Activated naive CD4-positive, alpha-beta T cell (primary cell): ENCODE data around the gene RPN2.

Experiments used
- DNase-seq, 4 experiments: peaks; one replicate each; lab custom pipeline; 2025; lab: John Stamatoyannopoulos, UW

The RPN2 gene

GRCh38 chr20:37266940-37267666, 88.0 kb downstream of the RPN2 start:
- DNase-seq = no peak

- DNase-seq = no peak
These were observed 88.7 kb downstream of the RPN2 start for GRCh38 chr20:37267667-37268313.

GRCh38 chr20:37270576-37271420, 91.7 kb downstream of the RPN2 start:
- no peak for DNase-seq

- no peak for DNase-seq
These were observed 92.3 kb downstream of the RPN2 start for GRCh38 chr20:37271421-37271768.

DNA sequence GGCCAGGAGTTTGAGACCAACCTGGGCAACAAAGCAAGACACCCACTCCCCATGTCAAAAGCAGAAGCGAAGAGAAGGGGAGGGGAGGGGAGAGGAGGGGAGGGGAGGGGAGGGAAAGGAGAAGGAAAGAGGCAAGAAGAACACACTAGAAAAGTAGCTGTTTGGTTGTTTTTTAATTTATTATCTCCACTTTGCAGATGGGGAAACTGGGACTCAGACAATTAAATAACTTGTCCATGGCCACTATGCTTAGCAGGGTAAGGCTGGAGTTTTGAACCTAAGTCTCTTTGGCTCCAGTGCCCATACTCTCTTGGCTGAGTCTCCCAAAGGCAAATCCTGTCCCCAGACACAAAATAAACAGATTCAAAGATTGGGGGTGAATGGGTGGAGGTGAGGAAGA, 94.9 kb downstream of the RPN2 start:
- no peak for DNase-seq

- no peak for DNase-seq
These were observed 95.9 kb downstream of the RPN2 start for GRCh38 chr20:37274851-37275524.

DNA sequence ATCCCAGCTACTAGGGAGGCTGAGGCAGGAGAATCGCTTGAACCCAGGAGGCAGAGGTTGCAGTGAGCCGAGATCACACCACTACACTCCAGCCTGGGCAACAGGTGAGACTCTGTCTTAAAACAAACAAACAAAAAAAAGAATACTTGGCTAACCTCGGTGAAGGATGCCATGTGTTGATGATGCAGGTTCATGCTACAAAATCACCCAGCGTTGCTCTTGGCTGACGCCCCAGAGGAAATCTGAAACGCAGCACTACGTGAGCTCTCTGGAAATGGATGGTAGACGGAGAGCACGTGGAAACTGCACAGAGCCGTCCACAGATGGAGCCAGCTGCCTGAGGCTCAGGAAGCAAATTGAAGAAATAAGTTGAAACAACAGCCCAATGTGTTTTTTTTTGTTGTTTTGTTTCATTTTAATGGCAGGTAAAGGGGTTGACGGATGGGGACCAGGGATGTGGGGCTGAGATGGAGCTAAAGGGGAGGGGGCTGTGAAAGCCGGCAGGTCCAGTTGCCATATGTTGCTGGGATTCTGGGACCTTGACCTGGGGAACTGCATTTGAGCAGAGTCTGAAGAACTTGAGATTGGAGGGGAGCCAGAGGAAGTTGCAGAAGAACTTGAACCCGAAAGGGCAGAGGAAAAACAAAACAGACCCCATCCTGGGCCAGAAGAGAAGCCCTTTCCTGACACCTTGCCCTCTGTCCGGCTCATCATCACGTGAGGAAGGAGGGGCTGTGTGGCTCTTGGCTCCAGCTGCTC, 97.5 kb downstream of the RPN2 start:
- no peak for DNase-seq

DNA sequence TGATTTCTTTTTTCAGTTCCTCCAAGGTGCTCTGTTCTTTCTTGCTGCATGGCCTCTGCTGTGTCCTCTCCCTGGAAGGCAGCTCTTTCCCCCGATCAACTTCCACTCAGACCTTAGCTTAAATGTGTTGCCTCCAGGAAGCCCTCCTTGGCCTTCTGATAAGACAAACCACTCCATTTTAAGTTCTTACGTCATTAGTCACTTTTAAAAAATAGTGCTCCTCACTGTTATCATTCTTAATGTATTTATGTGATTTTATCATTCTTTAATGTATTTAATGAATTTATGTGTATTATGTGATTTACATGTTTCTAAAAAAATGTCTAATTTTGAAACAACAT, 98.1 kb downstream of the RPN2 start:
- no peak for DNase-seq

DNA sequence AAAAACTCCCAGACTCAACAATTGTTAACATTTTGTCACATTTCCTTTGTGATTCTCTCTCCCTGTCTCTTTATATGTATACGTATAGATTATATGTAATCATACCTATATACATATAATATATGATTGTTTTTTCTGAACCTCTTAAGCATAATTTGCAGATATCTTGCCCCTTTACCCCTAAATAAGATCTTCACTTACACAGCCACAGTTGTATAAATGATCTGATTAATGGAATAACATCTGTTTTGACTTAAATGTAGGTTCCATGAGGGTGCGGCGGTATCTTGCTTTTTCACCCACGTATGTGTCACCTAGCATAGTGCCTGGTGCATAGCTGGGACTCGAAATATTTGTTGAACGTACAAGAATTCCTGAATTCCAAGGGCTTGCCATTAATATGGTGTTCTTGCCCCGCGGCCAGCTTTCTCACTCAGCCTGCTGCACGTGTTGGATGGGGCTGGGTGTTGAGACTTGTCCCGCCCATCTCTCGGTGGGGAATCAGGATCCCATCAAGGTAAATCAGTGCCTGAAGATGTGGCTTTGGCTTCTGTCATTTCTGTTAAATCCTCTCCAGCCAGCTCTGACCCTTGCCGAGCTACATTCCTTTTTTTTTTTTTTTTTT, 99.9 kb downstream of the RPN2 start:
- DNase-seq = no peak

DNA sequence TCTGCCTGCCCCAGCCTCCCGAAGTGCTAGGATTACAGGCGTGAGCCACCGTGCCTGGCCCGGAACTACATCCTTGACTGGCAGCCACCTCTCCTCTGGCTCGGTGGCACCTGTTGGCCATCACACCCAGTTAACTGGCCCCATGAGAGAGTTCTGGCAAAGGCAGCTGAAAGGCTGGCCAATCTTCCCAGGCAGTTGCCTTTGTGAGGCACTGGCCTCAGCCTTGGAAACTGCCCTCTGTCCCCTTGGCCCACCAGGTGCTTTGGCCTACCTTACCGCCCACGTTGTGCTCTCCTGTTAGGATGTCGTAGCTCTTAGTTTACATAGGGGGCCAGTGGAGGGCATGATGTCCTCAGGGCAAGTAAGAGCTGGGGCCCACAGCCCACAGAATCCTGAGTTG, 100.7 kb downstream of the RPN2 start:
- no peak for DNase-seq

GRCh38 chr20:37280403-37280802, 101.3 kb downstream of the RPN2 start:
- no peak for DNase-seq

DNA sequence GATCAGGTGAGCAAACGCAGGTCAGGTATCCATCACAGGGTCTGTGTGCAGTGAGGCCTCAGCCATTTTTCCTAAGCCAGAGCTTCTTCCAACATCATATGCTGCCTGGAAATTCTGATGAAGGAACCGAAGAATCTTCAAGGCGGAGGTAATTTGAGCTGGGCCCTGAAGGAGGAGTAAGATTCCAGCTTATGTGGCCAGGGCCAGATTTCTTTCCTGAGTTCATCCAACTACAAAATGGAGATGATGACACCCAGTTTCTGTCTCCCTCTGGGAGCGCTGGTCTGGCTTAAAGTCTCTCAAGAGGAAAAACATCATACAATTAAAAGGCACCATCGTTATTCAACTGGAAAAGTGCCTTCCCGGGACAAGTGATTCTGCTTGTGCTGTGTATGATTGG, 103.4 kb downstream of the RPN2 start:
- no peak for DNase-seq

DNA sequence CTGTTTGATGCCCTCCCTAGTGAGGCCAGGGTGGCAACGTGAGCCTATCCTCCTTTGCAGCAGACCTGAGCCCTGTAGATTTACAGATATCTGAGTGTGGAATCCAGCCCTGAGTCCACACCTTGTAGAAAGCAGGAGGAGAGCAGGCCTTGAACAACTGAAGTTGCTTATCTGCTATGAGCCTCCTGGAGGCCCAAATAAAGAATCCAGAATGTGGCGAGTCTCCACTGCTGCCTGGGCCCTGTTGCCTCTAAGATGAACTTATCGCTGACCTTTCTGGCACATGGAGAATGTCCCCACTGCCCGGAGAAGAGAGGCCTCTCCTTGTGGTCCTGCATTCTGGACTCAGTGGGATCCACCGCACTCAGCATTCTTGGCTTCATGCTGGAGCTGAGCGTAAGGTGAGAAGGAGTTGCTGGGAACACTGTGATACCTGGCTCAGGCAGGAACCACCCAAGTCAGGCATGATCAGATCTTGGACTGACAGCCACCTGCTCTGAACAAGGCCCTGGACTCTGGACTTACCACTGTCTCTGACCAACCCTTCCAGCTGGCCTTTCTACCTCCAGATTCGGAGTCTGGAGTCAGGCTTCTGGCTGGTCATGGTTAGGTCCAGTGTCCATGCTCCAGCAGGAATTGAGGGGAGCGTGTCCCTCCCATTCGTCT, 104.5 kb downstream of the RPN2 start:
- DNase-seq = no peak

DNA sequence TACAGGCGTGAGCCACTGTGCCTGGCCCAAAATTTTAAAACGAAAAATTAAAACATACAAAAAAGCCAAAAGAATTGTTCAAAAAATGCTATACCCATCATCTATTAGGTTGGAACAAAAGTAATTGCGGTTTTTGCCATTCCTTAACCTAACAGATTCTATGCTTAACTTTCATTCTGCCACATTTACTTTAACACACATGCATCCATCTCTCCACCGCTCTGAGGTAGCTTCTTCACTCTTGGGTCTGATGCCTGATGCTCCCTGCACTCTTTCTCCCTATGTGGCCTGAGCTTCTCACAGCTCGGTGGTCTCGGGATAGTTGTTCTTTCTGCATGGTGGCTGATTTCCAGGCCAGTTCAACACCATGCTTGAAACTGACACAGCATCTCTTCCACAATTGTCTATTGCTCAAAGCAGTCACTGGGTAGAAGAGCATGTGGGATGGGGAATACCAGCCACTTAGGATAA, 105.6 kb downstream of the RPN2 start:
- DNase-seq = no peak

DNA sequence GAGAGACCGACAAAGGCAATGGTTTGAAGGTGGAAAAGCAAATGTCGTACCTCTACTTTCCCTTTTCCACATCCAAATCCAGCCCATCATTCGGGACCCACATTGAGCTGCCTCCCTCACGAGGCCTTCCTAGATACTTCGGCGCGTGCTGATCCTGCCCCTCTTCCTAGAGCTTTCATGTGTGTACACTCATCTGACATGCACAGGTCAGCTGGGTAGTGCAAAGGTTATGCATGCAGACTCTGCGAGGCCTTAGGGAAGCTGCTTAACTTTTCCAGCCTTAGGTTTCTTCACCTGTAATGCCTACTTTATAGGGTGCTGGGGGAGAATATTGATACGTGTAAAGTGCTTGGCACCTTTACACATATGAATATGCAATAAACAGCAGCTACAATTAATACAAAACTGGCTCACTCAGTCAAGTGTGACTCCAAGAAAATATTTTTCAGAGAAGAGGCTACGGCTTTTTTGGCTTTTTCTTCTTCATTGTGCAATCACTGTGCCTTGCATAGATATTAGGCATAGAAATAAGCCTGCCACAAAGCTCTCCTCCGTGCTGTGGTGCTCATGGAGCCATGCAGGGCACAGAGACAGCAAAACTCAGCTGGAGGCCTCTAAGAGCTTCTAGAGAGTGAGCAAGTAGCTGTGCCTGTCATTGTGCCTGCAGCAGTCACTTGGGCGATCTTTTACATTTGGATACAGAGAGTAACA, 106.7 kb downstream of the RPN2 start:
- no peak for DNase-seq

DNA sequence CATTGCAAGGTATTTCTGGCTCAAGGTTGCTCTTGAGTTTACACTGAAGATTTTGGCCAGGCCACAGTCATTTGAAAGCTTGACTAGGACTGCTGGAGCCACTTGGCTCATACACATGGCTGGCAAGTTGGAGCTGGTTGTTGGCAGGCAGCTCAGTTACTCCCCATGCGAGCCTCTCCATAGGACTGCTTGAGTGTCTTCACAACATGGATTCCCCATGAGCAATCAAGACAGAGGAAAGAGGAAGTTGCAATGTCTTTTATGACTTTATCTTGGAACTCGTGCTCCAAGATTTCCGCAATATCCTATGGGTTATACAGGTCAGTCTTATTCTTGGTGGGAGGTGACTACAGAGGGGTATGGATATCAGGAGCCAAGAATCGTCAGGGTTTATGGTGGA, 109.0 kb downstream of the RPN2 start:
- no peak for DNase-seq

DNA sequence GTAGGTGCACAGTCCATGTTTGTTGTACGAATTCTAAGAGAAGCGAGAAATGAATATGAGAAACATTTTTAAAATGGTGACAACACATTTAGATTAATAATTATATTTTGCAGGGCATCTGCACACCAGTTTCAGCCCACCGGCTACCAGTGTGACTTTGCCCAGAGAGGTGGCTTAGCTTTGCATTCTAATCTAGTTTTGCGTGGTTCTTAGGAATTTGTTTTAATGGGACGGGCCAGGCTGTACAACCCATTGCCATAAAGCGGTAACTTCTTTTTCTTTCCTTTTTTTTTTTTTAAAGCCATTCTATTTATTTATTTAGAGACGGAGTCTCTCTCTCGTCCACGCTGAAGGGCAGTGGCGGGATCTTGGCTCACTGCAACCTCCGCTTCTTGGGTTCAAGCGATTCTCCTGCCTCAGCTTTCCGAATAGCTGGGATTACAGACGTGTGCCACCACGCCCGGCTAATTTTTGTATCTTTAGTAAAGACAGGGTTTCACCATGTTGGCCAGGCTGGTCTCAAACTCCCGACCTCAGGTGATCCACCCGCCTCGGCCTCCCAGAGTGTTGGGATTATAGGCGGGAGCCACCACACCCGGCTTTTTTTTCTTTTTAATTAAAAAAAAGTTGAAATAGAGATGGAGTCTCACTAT, 111.2 kb downstream of the RPN2 start:
- DNase-seq = no peak
